HCT116 (cell line): ENCODE measurements around the gene CGNL1. TPM values are rescaled to one million over a fixed set of nuclear protein-coding genes. Genes with fewer than 3 reads are reported as not detected.

Experiments used
- ATAC-seq: fragments of 200-7000 bp; cut with Tn5 transposase; 2 replicates; pipeline ENCODE4 v1.9.1; 2020; ENCODE audit warnings: mild to moderate bottlenecking, moderate library complexity
- BruUV-seq: library from RNA; stranded (reverse); fragments of 400-500 nt; replicated peaks from 2 replicates; lab custom pipeline; 2021; lab: Mats Ljungman, UMichigan
- CTCF ChIA-PET: fragments of 300-600 bp; sonication (Branson Sonifier 250); formaldehyde crosslinking; loops from one replicate; lab custom pipeline; 2021; ENCODE audit warnings: antibody characterized with exemption; lab: Charles Lee
- POLR2A ChIA-PET: fragments of 300-600, 350-600 bp; sonication (Branson Sonifier 250); formaldehyde crosslinking; loops from one replicate; lab custom pipeline; 2021; ENCODE audit warnings: antibody characterized with exemption; lab: Charles Lee
- RAD21 ChIA-PET, 2 experiments: fragments of 300-600 bp; sonication (Branson Sonifier 250); formaldehyde crosslinking; loops; one replicate each; lab custom pipeline; 2023; ENCODE audit warnings: low total read pairs in 2 of 2; ENCODE audit not compliant: uncharacterized antibody in 2 of 2, unreplicated experiment in 2 of 2, low non-redundant PET in 1 of 2; lab: Charles Lee
- DNase-seq: peaks from one replicate; pipeline ENCODE4 v3.0.0-alpha.2; 2010; ENCODE audit warnings: low read depth, low spot score
- H2AFZ ChIP-seq: fragments of 200-600 bp; shearing (Covaris generic), sonication (generic); 2 replicates; pipeline ENCODE4 v1.6.1; 2017; ENCODE audit warnings: low read depth, mixed run types, mixed read lengths, antibody characterized with exemption, low read length; ENCODE audit not compliant: poor library complexity, severe bottlenecking
- H3K27ac ChIP-seq: 2 replicates; pipeline ENCODE4 v1.5.1; 2012; ENCODE audit warnings: low read depth, low read length
- H3K27me3 ChIP-seq: fragments of 200-600 bp; sonication (generic); 2 replicates; pipeline ENCODE4 v1.6.1; 2016; ENCODE audit warnings: mixed run types, low read length, mixed read lengths; ENCODE audit not compliant: insufficient read depth
- H3K36me3 ChIP-seq, 2 experiments: fragments of 200-500 bp in 1 of 2; fragments of 200-600 bp in 1 of 2; sonication (Bioruptor generic) in 1 of 2; sonication (generic) in 1 of 2; 2 replicates each; pipeline versions ENCODE4 v1.5.1 to v1.6.1; 2014 to 2016; ENCODE audit warnings: low read length in 2 of 2, inconsistent platforms in 1 of 2, mixed read lengths in 1 of 2, mixed run types in 1 of 2; ENCODE audit not compliant: insufficient read depth in 2 of 2, control insufficient read depth in 1 of 2
- H3K4me1 ChIP-seq, 2 experiments: fragments of 200-600 bp in 1 of 2; sonication (generic) in 1 of 2; 2 replicates each; pipeline versions ENCODE4 v1.5.1 to v1.6.1; 2012 to 2017; ENCODE audit warnings: low read length in 2 of 2, inconsistent platforms in 1 of 2, mild to moderate bottlenecking in 1 of 2, mixed read lengths in 1 of 2, mixed run types in 1 of 2, moderate library complexity in 1 of 2; ENCODE audit not compliant: insufficient read depth in 2 of 2, control insufficient read depth in 1 of 2
- H3K4me2 ChIP-seq: fragments of 200-600 bp; sonication (generic); 2 replicates; pipeline ENCODE4 v1.6.1; 2017; ENCODE audit warnings: mixed run types, low read length, mixed read lengths
- H3K4me3 ChIP-seq, 2 experiments: fragments of 200-600 bp in 1 of 2; sonication (generic) in 1 of 2; replicated peaks in 1 of 2; 2 replicates each; pipeline ENCODE4 v1.5.1; 2011 to 2016; ENCODE audit warnings: low read length in 2 of 2, control low read depth in 1 of 2, low read depth in 1 of 2, mild to moderate bottlenecking in 1 of 2, mixed read lengths in 1 of 2, mixed run types in 1 of 2
- H3K79me2 ChIP-seq: fragments of 200-600 bp; sonication (generic); 2 replicates; pipeline ENCODE4 v1.6.1; 2017; ENCODE audit warnings: mild to moderate bottlenecking, mixed run types, low read length, moderate library complexity, mixed read lengths; ENCODE audit not compliant: insufficient read depth
- H3K9ac ChIP-seq: fragments of 200-600 bp; sonication (generic); 2 replicates; pipeline ENCODE4 v1.6.1; 2016; ENCODE audit warnings: low read length, mixed read lengths
- H3K9me2 ChIP-seq: fragments of 200-600 bp; sonication (generic), shearing (Covaris generic); 2 replicates; pipeline ENCODE4 v1.6.1; 2017; ENCODE audit warnings: mixed run types, mild to moderate bottlenecking, moderate library complexity; ENCODE audit not compliant: insufficient read depth
- H3K9me3 ChIP-seq, 2 experiments: fragments of 200-500 bp in 1 of 2; fragments of 200-600 bp in 1 of 2; sonication (Bioruptor generic) in 1 of 2; sonication (generic) in 1 of 2; 2 replicates each; pipeline ENCODE4 v1.6.1; 2014 to 2017; ENCODE audit warnings: low read length in 2 of 2, mixed read lengths in 2 of 2, inconsistent platforms in 1 of 2, low read depth in 1 of 2, mild to moderate bottlenecking in 1 of 2, mixed run types in 1 of 2, moderate library complexity in 1 of 2; ENCODE audit not compliant: control insufficient read depth in 1 of 2, insufficient read depth in 1 of 2
- H4K20me1 ChIP-seq: fragments of 200-600 bp; sonication (generic), shearing (Covaris generic); 2 replicates; pipeline ENCODE4 v1.6.1; 2017; ENCODE audit warnings: mixed run types, mild to moderate bottlenecking, moderate library complexity; ENCODE audit not compliant: insufficient read depth
- CBX3 ChIP-seq: IDR thresholded peaks from 2 replicates; pipeline ENCODE4 v1.6.1; 2012; ENCODE audit warnings: low read depth
- CEBPB ChIP-seq: IDR thresholded peaks from 2 replicates; pipeline ENCODE4 v1.6.1; 2012; ENCODE audit warnings: low read depth
- EGR1 ChIP-seq: IDR thresholded peaks from 2 replicates; pipeline ENCODE4 v1.6.1; 2012; ENCODE audit warnings: low read depth
- ELF1 ChIP-seq: IDR thresholded peaks from 2 replicates; pipeline ENCODE4 v1.6.1; 2012; ENCODE audit warnings: low read depth, borderline replicate concordance
- EZH2 ChIP-seq: fragments of 200-600 bp; sonication (generic); IDR thresholded peaks from 2 replicates; pipeline ENCODE4 v1.6.1; 2017; ENCODE audit warnings: antibody characterized with exemption, mixed run types
- FOSL1 ChIP-seq: IDR thresholded peaks from 2 replicates; pipeline ENCODE4 v1.6.1; 2012; ENCODE audit warnings: low read depth
- JUND ChIP-seq: IDR thresholded peaks from 2 replicates; pipeline ENCODE4 v1.6.1; 2012
- POLR2A ChIP-seq: IDR thresholded peaks from 2 replicates; pipeline ENCODE4 v1.7.0; 2011; ENCODE audit warnings: borderline replicate concordance; ENCODE audit not compliant: insufficient read depth, insufficient read length; ENCODE audit errors: extremely low read depth
- RAD21 ChIP-seq: IDR thresholded peaks from 2 replicates; pipeline ENCODE4 v1.6.1; 2012; ENCODE audit warnings: low read depth, mild to moderate bottlenecking
- REST ChIP-seq: IDR thresholded peaks from 2 replicates; pipeline ENCODE4 v1.6.1; 2012; ENCODE audit warnings: low read depth
- SIN3A ChIP-seq: IDR thresholded peaks from 2 replicates; pipeline ENCODE4 v1.6.1; 2012; ENCODE audit warnings: low read depth
- SP1 ChIP-seq: IDR thresholded peaks from 2 replicates; pipeline ENCODE4 v1.6.1; 2012; ENCODE audit warnings: low read depth
- SRF ChIP-seq: IDR thresholded peaks from 2 replicates; pipeline ENCODE4 v1.6.1; 2012; ENCODE audit warnings: low read depth
- YY1 ChIP-seq: IDR thresholded peaks from 2 replicates; pipeline ENCODE4 v1.6.1; 2011; ENCODE audit warnings: low read length, low read depth, moderate library complexity, mild to moderate bottlenecking; ENCODE audit not compliant: insufficient replicate concordance; ENCODE audit errors: extremely low read depth
- ZBTB33 ChIP-seq: IDR thresholded peaks from 2 replicates; pipeline ENCODE4 v1.6.1; 2011; ENCODE audit warnings: mild to moderate bottlenecking, low read length, moderate library complexity; ENCODE audit not compliant: insufficient replicate concordance; ENCODE audit errors: extremely low read depth
- ZFX ChIP-seq: fragments of 450-650 bp; IDR thresholded peaks from 2 replicates; pipeline ENCODE4 v1.6.1; 2017
- intact Hi-C: fragments of 100-400 bp; cut with micrococcal nuclease; formaldehyde crosslinking; loops from 2 replicates; pipeline ENCODE4 v1.10.0; 2022
- total RNA-seq: library from RNA; stranded (reverse); gene quantifications from one replicate; pipeline ENCODE4 v1.2.1, GENCODE V29; 2021; ENCODE audit not compliant: unreplicated experiment
- TF ChIP-seq, protein P1 (sequence below): IDR thresholded peaks from 2 replicates; pipeline ENCODE4 v1.6.1; 2012
- TF ChIP-seq, protein P2 (sequence below): IDR thresholded peaks from 2 replicates; pipeline ENCODE4 v1.6.1; 2012
- TF ChIP-seq, protein P3 (sequence below), 3 experiments: fragments of 200-600 bp in 1 of 3; sonication (generic) in 1 of 3; IDR thresholded peaks in 2 of 3; conservative IDR thresholded peaks in 1 of 3; 2 replicates each; pipeline ENCODE4 v1.5.1; 2012 to 2017; ENCODE audit warnings: low read depth in 2 of 3, low read length in 2 of 3, antibody characterized with exemption in 1 of 3, borderline replicate concordance in 1 of 3, control low read depth in 1 of 3, mild to moderate bottlenecking in 1 of 3, mixed read lengths in 1 of 3, mixed run types in 1 of 3, moderate library complexity in 1 of 3; ENCODE audit not compliant: insufficient read depth in 1 of 3

The CGNL1 gene
- total RNA-seq, 1 experiment from 2014 or later: 2.2 TPM

DNA sequence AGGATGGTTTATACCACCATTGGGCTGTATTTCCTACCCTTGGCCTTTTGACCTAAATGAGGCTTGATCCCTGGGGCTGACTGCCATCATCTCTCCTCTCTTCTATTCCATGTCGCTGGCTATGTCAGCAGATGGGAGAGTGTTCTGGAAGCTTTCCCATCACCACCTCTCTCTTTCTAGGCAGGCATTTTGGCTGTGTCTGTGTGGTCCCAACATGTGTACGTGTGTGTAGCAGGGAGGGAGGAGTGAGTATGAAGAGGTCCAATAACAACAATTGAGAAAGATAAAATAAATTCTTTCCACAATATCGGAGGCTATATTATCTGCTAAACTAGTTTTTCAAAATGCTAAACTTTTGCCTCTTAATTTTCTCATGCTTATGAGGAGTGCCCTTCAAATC lies 34.1 kb downstream of the CGNL1 start:
- no peak for DNase-seq
- intact Hi-C loops: no loop called here
- CTCF ChIA-PET: no interaction called here
- RAD21 ChIA-PET: no interaction called here
- Histone ChIP-seq H3K9me3 (no peaks in the 10 kb centered on the region), H3K36me3 (no peaks in the 10 kb centered on the region), H3K4me3 (no peak overlapping the region), H2AFZ (no peak overlapping the region), H3K9ac (no peak overlapping the region)
- BruUV-seq: no TSS peak
- POLR2A ChIA-PET: no interaction called here
- TF ChIP-seq, protein P1, sequence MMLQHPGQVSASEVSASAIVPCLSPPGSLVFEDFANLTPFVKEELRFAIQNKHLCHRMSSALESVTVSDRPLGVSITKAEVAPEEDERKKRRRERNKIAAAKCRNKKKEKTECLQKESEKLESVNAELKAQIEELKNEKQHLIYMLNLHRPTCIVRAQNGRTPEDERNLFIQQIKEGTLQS: no peak
- no peak for TF ChIP-seq REST
- TF ChIP-seq ELF1: no peak
- TF ChIP-seq, protein P2, sequence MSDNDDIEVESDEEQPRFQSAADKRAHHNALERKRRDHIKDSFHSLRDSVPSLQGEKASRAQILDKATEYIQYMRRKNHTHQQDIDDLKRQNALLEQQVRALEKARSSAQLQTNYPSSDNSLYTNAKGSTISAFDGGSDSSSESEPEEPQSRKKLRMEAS: no peak
- no peak for TF ChIP-seq POLR2A
- TF ChIP-seq EZH2: no peak
- no peak for TF ChIP-seq SIN3A
- no peak for TF ChIP-seq ZFX
- no peak for TF ChIP-seq SP1
- TF ChIP-seq CBX3: no peak
- TF ChIP-seq, protein P3, sequence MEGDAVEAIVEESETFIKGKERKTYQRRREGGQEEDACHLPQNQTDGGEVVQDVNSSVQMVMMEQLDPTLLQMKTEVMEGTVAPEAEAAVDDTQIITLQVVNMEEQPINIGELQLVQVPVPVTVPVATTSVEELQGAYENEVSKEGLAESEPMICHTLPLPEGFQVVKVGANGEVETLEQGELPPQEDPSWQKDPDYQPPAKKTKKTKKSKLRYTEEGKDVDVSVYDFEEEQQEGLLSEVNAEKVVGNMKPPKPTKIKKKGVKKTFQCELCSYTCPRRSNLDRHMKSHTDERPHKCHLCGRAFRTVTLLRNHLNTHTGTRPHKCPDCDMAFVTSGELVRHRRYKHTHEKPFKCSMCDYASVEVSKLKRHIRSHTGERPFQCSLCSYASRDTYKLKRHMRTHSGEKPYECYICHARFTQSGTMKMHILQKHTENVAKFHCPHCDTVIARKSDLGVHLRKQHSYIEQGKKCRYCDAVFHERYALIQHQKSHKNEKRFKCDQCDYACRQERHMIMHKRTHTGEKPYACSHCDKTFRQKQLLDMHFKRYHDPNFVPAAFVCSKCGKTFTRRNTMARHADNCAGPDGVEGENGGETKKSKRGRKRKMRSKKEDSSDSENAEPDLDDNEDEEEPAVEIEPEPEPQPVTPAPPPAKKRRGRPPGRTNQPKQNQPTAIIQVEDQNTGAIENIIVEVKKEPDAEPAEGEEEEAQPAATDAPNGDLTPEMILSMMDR (IDR thresholded peaks at IDR 0.05 in 2 of 3, conservative IDR thresholded peaks at IDR 0.05 in 1 of 3; ENCODE audit: borderline replicate concordance in 1 of 3, insufficient read depth in 1 of 3, low read depth in 2 of 3, low read length in 2 of 3): no peak
- no peak for TF ChIP-seq FOSL1
- TF ChIP-seq SRF: no peak
- TF ChIP-seq ZBTB33: no peak
- no peak for TF ChIP-seq JUND
- no peak for TF ChIP-seq RAD21
- TF ChIP-seq CEBPB: no peak
- no peak for TF ChIP-seq EGR1
- no peak for TF ChIP-seq YY1
- TF ChIP-seq, all 23 proteins: peak for 0
- ATAC-seq: no peak
- Histone ChIP-seq H3K27me3 (no peaks in the 10 kb centered on the region), H3K79me2 (no peaks in the 10 kb centered on the region), H3K27ac (no peak overlapping the region), H3K4me2 (no peak overlapping the region), H4K20me1 (no peaks in the 10 kb centered on the region), H3K9me2 (no peaks in the 10 kb centered on the region), H3K4me1 (no peaks in the 10 kb centered on the region)
